IMR-90 (cell line): ENCODE measurements around the gene GPR89B. TPM values are rescaled to one million over a fixed set of nuclear protein-coding genes. Genes with fewer than 3 reads are reported as not detected.
"Not testable (repeated sequence)": the region's sequence is repeated elsewhere in the genome, so short reads cannot be mapped to it uniquely, and the experiment has no call there.

Experiments
- ATAC-seq: fragments of 200-7000 bp; cut with Tn5 transposase; 2 replicates; pipeline ENCODE4 v1.9.1; 2020; ENCODE audit warnings: low read depth, mild to moderate bottlenecking, moderate library complexity
- BruUV-seq: library from RNA; stranded (reverse); fragments of 400-500 nt; replicated peaks from 2 replicates; lab custom pipeline; 2021; lab: Mats Ljungman, UMichigan
- CTCF ChIA-PET: fragments of 300-600 bp; formaldehyde crosslinking; extraction: SDS; loops from one replicate; lab custom pipeline; 2021; ENCODE audit warnings: antibody characterized with exemption; lab: Yijun Ruan, JAX
- POLR2A ChIA-PET: fragments of 300-600 bp; sonication (Branson Sonifier 250); formaldehyde crosslinking; loops from one replicate; lab custom pipeline; 2022; ENCODE audit warnings: antibody characterized with exemption; ENCODE audit not compliant: unreplicated experiment; lab: Charles Lee
- DNase-seq: peaks from one replicate; pipeline ENCODE4 v3.0.0; 2013
- H2AFZ ChIP-seq: replicated peaks from 2 replicates; pipeline ENCODE3; 2013; ENCODE audit warnings: low read length, mild to moderate bottlenecking; ENCODE audit not compliant: poor library complexity
- H2AK5ac ChIP-seq: 2 replicates; pipeline ENCODE4 v1.6.1; 2013; ENCODE audit warnings: low read depth, low read length, inconsistent platforms
- H2AK9ac ChIP-seq: replicated peaks from 2 replicates; pipeline ENCODE3; 2013; ENCODE audit warnings: mild to moderate bottlenecking, low read depth, low read length, moderate library complexity; ENCODE audit not compliant: poor library complexity
- H2BK120ac ChIP-seq: 2 replicates; pipeline ENCODE4 v1.6.1; 2013; ENCODE audit warnings: low read depth, low read length, inconsistent platforms
- H2BK15ac ChIP-seq: 3 replicates; pipeline ENCODE4 v1.6.1; 2013; ENCODE audit warnings: low read depth, low read length, inconsistent platforms
- H2BK20ac ChIP-seq: 2 replicates; pipeline ENCODE4 v1.6.1; 2013; ENCODE audit warnings: low read depth, mild to moderate bottlenecking, inconsistent platforms, low read length, moderate library complexity
- H2BK5ac ChIP-seq: 2 replicates; pipeline ENCODE4 v1.6.1; 2013; ENCODE audit warnings: mild to moderate bottlenecking, low read depth, low read length, inconsistent platforms; ENCODE audit not compliant: poor library complexity, severe bottlenecking
- H3K14ac ChIP-seq: replicated peaks from 2 replicates; pipeline ENCODE4 v1.6.1; 2013; ENCODE audit warnings: low read depth, low read length, inconsistent platforms
- H3K18ac ChIP-seq: 2 replicates; pipeline ENCODE4 v1.6.1; 2013; ENCODE audit warnings: low read depth, low read length, control low read depth
- H3K23ac ChIP-seq: 2 replicates; pipeline ENCODE4 v1.6.1; 2013; ENCODE audit warnings: low read depth, low read length, inconsistent platforms
- H3K27ac ChIP-seq: 2 replicates; pipeline ENCODE4 v1.5.1; 2013; ENCODE audit warnings: mild to moderate bottlenecking, control low read depth, low read length; ENCODE audit not compliant: insufficient read depth
- H3K27me3 ChIP-seq: 2 replicates; pipeline ENCODE4 v1.6.1; 2013; ENCODE audit warnings: low read length; ENCODE audit not compliant: control insufficient read depth, insufficient read depth
- H3K36me3 ChIP-seq: 2 replicates; pipeline ENCODE4 v1.6.1; 2013; ENCODE audit warnings: low read length, mixed read lengths; ENCODE audit not compliant: control insufficient read depth, insufficient read depth
- H3K4ac ChIP-seq: 2 replicates; pipeline ENCODE4 v1.6.1; 2013; ENCODE audit warnings: low read depth, low read length, inconsistent platforms
- H3K4me1 ChIP-seq: 2 replicates; pipeline ENCODE4 v1.6.1; 2013; ENCODE audit warnings: low read length, mixed read lengths; ENCODE audit not compliant: control insufficient read depth, insufficient read depth
- H3K4me2 ChIP-seq: 2 replicates; pipeline ENCODE4 v1.6.1; 2013; ENCODE audit warnings: low read depth, mild to moderate bottlenecking, control low read depth, low read length, moderate library complexity
- H3K4me3 ChIP-seq: 2 replicates; pipeline ENCODE4 v1.5.1; 2013; ENCODE audit warnings: low read depth, mild to moderate bottlenecking, control low read depth, low read length, moderate library complexity; ENCODE audit not compliant: insufficient read depth
- H3K56ac ChIP-seq: 2 replicates; pipeline ENCODE4 v1.6.1; 2013; ENCODE audit warnings: low read length, inconsistent platforms; ENCODE audit not compliant: insufficient read depth; ENCODE audit errors: extremely low read depth
- H3K79me1 ChIP-seq, 2 experiments: 2 replicates each; pipeline ENCODE4 v1.6.1; 2013; ENCODE audit warnings: low read length in 2 of 2, inconsistent platforms in 1 of 2, low read depth in 1 of 2
- H3K9ac ChIP-seq: 2 replicates; pipeline ENCODE4 v1.6.1; 2013; ENCODE audit warnings: low read depth, low read length, control low read depth
- H3K9me1 ChIP-seq: 2 replicates; pipeline ENCODE4 v1.6.1; 2013; ENCODE audit warnings: low read length, inconsistent platforms; ENCODE audit not compliant: insufficient read depth
- H3K9me3 ChIP-seq: 2 replicates; pipeline ENCODE4 v1.6.1; 2013; ENCODE audit warnings: low read length; ENCODE audit not compliant: control insufficient read depth, insufficient read depth
- H4K20me1 ChIP-seq: 2 replicates; pipeline ENCODE4 v1.6.1; 2013; ENCODE audit warnings: low read length, inconsistent platforms; ENCODE audit not compliant: insufficient read depth
- H4K5ac ChIP-seq: 2 replicates; pipeline ENCODE4 v1.6.1; 2013; ENCODE audit warnings: mild to moderate bottlenecking, low read depth, low read length, control low read depth
- H4K8ac ChIP-seq, 2 experiments: 2 replicates each; pipeline ENCODE4 v1.6.1; 2013; ENCODE audit warnings: low read depth in 2 of 2, low read length in 2 of 2, control low read depth in 1 of 2, inconsistent platforms in 1 of 2
- H4K91ac ChIP-seq: 2 replicates; pipeline ENCODE4 v1.6.1; 2013; ENCODE audit warnings: low read depth, low read length, inconsistent platforms; ENCODE audit not compliant: insufficient read depth
- WGBS, 2 experiments: methylation state at CpG; one replicate each; pipeline versions ENCODE4 v1.1.5 to v1.1.7; 2013; ENCODE audit warnings: missing lambda C conversion rate in 2 of 2; ENCODE audit not compliant: insufficient read length in 1 of 2; ENCODE audit errors: extremely low coverage in 2 of 2; 5-methylcytosine and 5-hydroxymethylcytosine counted together
- dilution Hi-C: fragments of 300-500 bp; cut with HindIII; formaldehyde crosslinking; loops from one replicate; pipeline ENCODE4 v1.14.3; 2018; ENCODE audit warnings: low sequenced_read_pairs; ENCODE audit not compliant: unreplicated experiment
- in situ Hi-C: fragments of 300-500 bp; cut with MboI; formaldehyde crosslinking; loops from 3 replicates; pipeline ENCODE4 v1.14.3; 2019; ENCODE audit warnings: low sequenced_read_pairs, inconsistent platforms, mixed read lengths
- intact Hi-C: fragments of 100-400 bp; cut with micrococcal nuclease; formaldehyde crosslinking; loops from 2 replicates; pipeline ENCODE4 v1.10.0; 2022
- polyA plus RNA-seq, 3 experiments: library from polyadenylated mRNA; depleted of rRNA; stranded (reverse); fragments of >200 nt; gene quantifications; 2 replicates each; pipeline ENCODE4 v1.2.3, GENCODE V29; 2012; ENCODE audit warnings: low replicate concordance in 1 of 3
- total RNA-seq: library from RNA; depleted of rRNA; stranded (reverse); fragments of >200 nt; gene quantifications from 2 replicates; pipeline ENCODE4 v1.2.3, GENCODE V29; 2012

GPR89B gene
- total and polyA plus RNA-seq, 2 of the 4 experiments (the other 2 are of a cell fraction): 9.4 to 13.1 TPM

- H2AFZ ChIP-seq, CTCF ChIA-PET, H3K9ac ChIP-seq, H4K5ac ChIP-seq, H2BK5ac ChIP-seq, H3K4me1 ChIP-seq, H2BK15ac ChIP-seq, intact Hi-C loops, H2BK20ac ChIP-seq, DNase-seq, H3K79me1 ChIP-seq, H4K91ac ChIP-seq, dilution Hi-C loops, ATAC-seq, H2BK120ac ChIP-seq, H3K27me3 ChIP-seq, H4K20me1 ChIP-seq, H4K8ac ChIP-seq, H3K4ac ChIP-seq, BruUV-seq, H2AK9ac ChIP-seq, H3K18ac ChIP-seq, POLR2A ChIA-PET, H3K14ac ChIP-seq, H3K27ac ChIP-seq, H3K23ac ChIP-seq, H3K4me2 ChIP-seq, H3K9me1 ChIP-seq, H3K56ac ChIP-seq, H3K9me3 ChIP-seq, in situ Hi-C loops, H2AK5ac ChIP-seq, H3K36me3 ChIP-seq, H3K4me3 ChIP-seq: not testable (repeated sequence)
- WGBS, 2 experiments: no CpG with 5 or more reads among the region's 3 CpGs
These were observed 59.7 kb downstream of the GPR89B start for GRCh38 chr1:147987893-147988292.

- H2BK120ac ChIP-seq, H2BK20ac ChIP-seq, dilution Hi-C loops, POLR2A ChIA-PET, H3K18ac ChIP-seq, H3K79me1 ChIP-seq, H3K27ac ChIP-seq, H2BK15ac ChIP-seq, H3K56ac ChIP-seq, CTCF ChIA-PET, H4K8ac ChIP-seq, H3K9me1 ChIP-seq, H3K9me3 ChIP-seq, H4K91ac ChIP-seq, H3K14ac ChIP-seq, H3K36me3 ChIP-seq, H3K27me3 ChIP-seq, H3K9ac ChIP-seq, intact Hi-C loops, H2AK9ac ChIP-seq, ATAC-seq, H3K4me2 ChIP-seq, H2AFZ ChIP-seq, H3K23ac ChIP-seq, H2BK5ac ChIP-seq, H3K4ac ChIP-seq, DNase-seq, BruUV-seq, in situ Hi-C loops, H2AK5ac ChIP-seq, H4K20me1 ChIP-seq, H4K5ac ChIP-seq, H3K4me1 ChIP-seq, H3K4me3 ChIP-seq: not testable (repeated sequence)
- no CpG with 5 or more reads among the region's 4 CpGs for WGBS, 2 experiments
These were observed 64.7 kb downstream of the GPR89B start for GRCh38 chr1:147992916-147993315.
